VCaP (cell line): ENCODE data around the gene UNC13C.

Experiments
- H3K27ac ChIP-seq: fragments of 450-650 bp; 2 replicates; pipeline ENCODE4 v1.5.1; 2017
- CTCF ChIP-seq: fragments of 450-650 bp; conservative IDR thresholded peaks from 2 replicates; pipeline ENCODE4 v1.5.1; 2017; ENCODE audit warnings: mild to moderate bottlenecking, moderate library complexity

UNC13C gene

GRCh38 chr15:54312528-54312927 lies 334.3 kb downstream of the UNC13C start:
- TF ChIP-seq CTCF = no peak
- H3K27ac ChIP-seq = no peak overlapping the region

- TF ChIP-seq CTCF = no peak
- H3K27ac ChIP-seq = no peak overlapping the region
Measured at GRCh38 chr15:54321426-54321825, 343.2 kb downstream of the UNC13C start.

GRCh38 chr15:54322341-54322740 lies 344.1 kb downstream of the UNC13C start:
- no peak for TF ChIP-seq CTCF
- H3K27ac ChIP-seq = no peak overlapping the region

- no peak overlapping the region for H3K27ac ChIP-seq
- TF ChIP-seq CTCF = no peak
Measured at GRCh38 chr15:54345301-54345700, 367.1 kb downstream of the UNC13C start.

GRCh38 chr15:54345827-54346226 lies 367.6 kb downstream of the UNC13C start:
- H3K27ac ChIP-seq = no peak overlapping the region
- TF ChIP-seq CTCF = no peak

- TF ChIP-seq CTCF = no peak
- no peak overlapping the region for H3K27ac ChIP-seq
Measured at GRCh38 chr15:54347082-54347827, 369.0 kb downstream of the UNC13C start.

GRCh38 chr15:54353726-54354125 lies 375.5 kb downstream of the UNC13C start:
- no peak for TF ChIP-seq CTCF
- H3K27ac ChIP-seq = no peak overlapping the region
